Choroid plexus epithelial cell (primary cell): ENCODE results near the gene LRRC38.

ENCODE experiments used
- DNase-seq: peaks from one replicate; pipeline ENCODE4 v3.0.0-alpha.2; 2010; ENCODE audit warnings: low read depth
- H3K4me3 ChIP-seq: 2 replicates; pipeline ENCODE4 v1.5.1; 2011; ENCODE audit warnings: low read depth, mild to moderate bottlenecking, control low read depth, low read length, moderate library complexity
- CTCF ChIP-seq: conservative IDR thresholded peaks from 2 replicates; pipeline ENCODE4 v1.5.1; 2011; ENCODE audit warnings: low read depth, mild to moderate bottlenecking, control low read depth, inconsistent platforms, low read length, moderate library complexity

The LRRC38 gene

GRCh38 chr1:13549021-13549420, 35.2 kb upstream of the LRRC38 start:
- no peak overlapping the region for H3K4me3 ChIP-seq
- no peak for DNase-seq
- TF ChIP-seq CTCF = no peak

GRCh38 chr1:13548281-13548680, 34.5 kb upstream of the LRRC38 start:
- TF ChIP-seq CTCF = no peak
- DNase-seq = no peak
- no peak overlapping the region for H3K4me3 ChIP-seq

- DNase-seq = no peak
- no peak overlapping the region for H3K4me3 ChIP-seq
- no peak for TF ChIP-seq CTCF
Observed at GRCh38 chr1:13546791-13547190, 33.0 kb upstream of the LRRC38 start.

GRCh38 chr1:13544221-13544556, 30.4 kb upstream of the LRRC38 start:
- no peak for DNase-seq
- no peak for TF ChIP-seq CTCF
- H3K4me3 ChIP-seq = no peak overlapping the region

GRCh38 chr1:13543451-13544220, 29.8 kb upstream of the LRRC38 start:
- no peak overlapping the region for H3K4me3 ChIP-seq
- TF ChIP-seq CTCF = peak; percentile 67
- peak; percentile 46 for DNase-seq

- no peak for TF ChIP-seq CTCF
- DNase-seq = no peak
Observed at GRCh38 chr1:13541435-13542215, 27.8 kb upstream of the LRRC38 start.

More at GRCh38 chr1:13541435-13542215, 27.8 kb upstream of the LRRC38 start:
- H3K4me3 ChIP-seq = no peak overlapping the region
